Measurements from ENCODE around the gene SBSN. TPM values are rescaled to one million over a fixed set of nuclear protein-coding genes. Genes with fewer than 3 reads are reported as not detected.
A peak's percentile ranks its signal among the peaks of the same experiment; 100 is the strongest.

SBSN gene, protein sequence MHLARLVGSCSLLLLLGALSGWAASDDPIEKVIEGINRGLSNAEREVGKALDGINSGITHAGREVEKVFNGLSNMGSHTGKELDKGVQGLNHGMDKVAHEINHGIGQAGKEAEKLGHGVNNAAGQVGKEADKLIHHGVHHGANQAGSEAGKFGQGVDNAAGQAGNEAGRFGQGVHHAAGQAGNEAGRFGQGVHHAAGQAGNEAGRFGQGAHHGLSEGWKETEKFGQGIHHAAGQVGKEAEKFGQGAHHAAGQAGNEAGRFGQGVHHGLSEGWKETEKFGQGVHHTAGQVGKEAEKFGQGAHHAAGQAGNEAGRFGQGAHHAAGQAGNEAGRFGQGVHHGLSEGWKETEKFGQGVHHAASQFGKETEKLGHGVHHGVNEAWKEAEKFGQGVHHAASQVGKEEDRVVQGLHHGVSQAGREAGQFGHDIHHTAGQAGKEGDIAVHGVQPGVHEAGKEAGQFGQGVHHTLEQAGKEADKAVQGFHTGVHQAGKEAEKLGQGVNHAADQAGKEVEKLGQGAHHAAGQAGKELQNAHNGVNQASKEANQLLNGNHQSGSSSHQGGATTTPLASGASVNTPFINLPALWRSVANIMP
- total RNA-seq (not detected), polyA plus RNA-seq (not detected)

DNA sequence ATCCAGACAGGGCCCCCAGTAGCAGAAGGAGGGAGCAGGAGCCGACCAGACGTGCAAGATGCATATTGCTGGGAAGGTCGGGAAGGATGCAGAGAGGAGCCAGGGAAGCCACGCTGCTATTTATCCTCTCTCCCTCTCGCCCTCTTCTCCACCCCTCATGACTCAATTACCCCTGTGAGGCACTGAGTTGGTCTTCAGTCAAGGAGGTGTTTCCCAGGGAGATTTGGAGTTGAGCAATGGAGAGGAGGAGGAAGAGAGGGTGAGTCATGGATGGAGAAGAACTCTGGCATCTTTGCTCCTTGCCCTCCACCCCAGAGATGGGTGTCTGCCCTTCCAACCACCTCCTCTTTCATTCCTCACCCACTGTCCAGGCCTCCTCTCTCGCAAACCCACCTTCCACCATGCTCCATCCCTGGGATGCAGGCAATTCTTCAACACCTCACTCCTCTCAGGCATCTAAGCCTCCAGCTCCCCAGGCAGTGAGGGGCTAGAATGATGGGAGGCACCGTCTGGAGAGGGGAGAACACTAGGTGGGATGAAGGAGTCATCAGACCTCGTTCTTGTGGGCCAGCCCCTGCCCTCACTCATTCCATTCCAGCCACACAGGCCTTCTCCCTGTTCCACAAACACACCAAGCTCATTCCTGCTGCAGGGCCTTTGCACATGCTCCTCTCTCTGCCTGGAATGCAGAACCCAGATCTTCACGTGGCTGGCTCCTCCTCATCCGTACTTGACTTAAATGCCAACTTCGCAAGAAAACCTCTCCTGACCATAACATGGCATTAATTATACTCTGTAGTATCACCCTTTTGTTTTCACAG, at the start of gene SBSN:
TSS of gene SBSN (minus strand) at position 94 of the 821 bp plus-strand sequence. CDS start at position 64, 30 bp downstream.
- H3K9me3 Mint-ChIP-seq: peaks cover 0 to 2% (median 0%) of the 10 kb centered on the region in 5 donors
- peaks cover 4 to 6% (median 4%) of the 10 kb centered on the region in 3 donors for H3K4me1 Mint-ChIP-seq

DNA sequence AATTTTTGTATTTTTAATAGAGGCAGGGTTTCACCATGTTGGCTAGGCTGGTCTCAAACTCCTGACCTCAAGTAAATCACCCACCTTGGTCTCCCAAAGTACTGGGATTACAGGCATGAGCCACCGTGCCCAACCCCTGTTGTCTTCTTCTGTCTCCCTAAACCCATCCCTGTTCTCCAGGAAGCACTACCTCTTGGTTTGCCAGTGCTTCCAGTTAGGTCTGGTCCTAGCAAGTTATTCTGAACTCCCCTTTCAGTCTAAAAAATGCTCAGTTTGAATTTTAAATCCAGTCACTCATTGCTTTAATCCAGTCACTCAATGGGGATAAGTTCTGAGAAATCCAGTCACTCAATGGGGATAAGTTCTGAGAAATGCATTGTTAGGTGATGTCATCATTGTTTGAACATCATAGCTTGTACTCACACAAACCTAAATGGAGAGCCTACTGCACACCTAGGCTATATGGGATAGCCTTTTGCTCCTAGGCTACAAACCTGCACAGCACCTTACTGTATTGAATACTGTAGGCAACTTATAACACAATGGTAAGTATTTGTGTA, 43.4 kb upstream of the SBSN start:
- Histone ChIP-seq H3K4me1 (ENCODE audit: insufficient read depth, low read length) (no peaks in the 10 kb centered on the region), H3K27ac (ENCODE audit: low read depth, low read length) (no peak overlapping the region), H3K9me3 (ENCODE audit: low read length) (peaks cover 5% of the 10 kb centered on the region), H3K36me3 (ENCODE audit: insufficient read depth, low read length) (no peaks in the 10 kb centered on the region), H3K4me3 (ENCODE audit: low read length) (no peak overlapping the region), H3K27me3 (ENCODE audit: insufficient read depth, low read length, poor library complexity, severe bottlenecking) (no peaks in the 10 kb centered on the region)
- ChIA-PET POLR2A (no interaction called here), CTCF (no interaction called here)
- H3K36me3 Mint-ChIP-seq: peaks cover 0 to 15% (median 0%) of the 10 kb centered on the region in 3 donors
- peaks cover 13 to 48% of the 10 kb centered on the region in 2 donors for H3K27me3 Mint-ChIP-seq
- DNase-seq: no peak
- H3K27ac Mint-ChIP-seq: no peak overlapping the region
- peaks cover 16 to 25% (median 20%) of the 10 kb centered on the region in 5 donors for H3K9me3 Mint-ChIP-seq
- no peak overlapping the region for H3K4me3 Mint-ChIP-seq
- H3K4me1 Mint-ChIP-seq: no peaks in the 10 kb centered on the region

More for the DNA sequence above, at the start of gene SBSN:
- peaks cover 32 to 64% of the 10 kb centered on the region in 2 donors for H3K27me3 Mint-ChIP-seq
- Histone ChIP-seq H3K4me3 (ENCODE audit: low read length) (no peak within 1 kb of the TSS), H3K9me3 (ENCODE audit: low read length) (no peaks in the 10 kb centered on the region), H3K4me1 (ENCODE audit: insufficient read depth, low read length) (peaks cover 2% of the 10 kb centered on the region), H3K27me3 (ENCODE audit: insufficient read depth, low read length, poor library complexity, severe bottlenecking) (no peaks in the 10 kb centered on the region), H3K36me3 (ENCODE audit: insufficient read depth, low read length) (no peaks in the 10 kb centered on the region), H3K27ac (ENCODE audit: low read depth, low read length) (no peak within 1 kb of the TSS)
- H3K27ac Mint-ChIP-seq: no peak within 1 kb of the TSS
- DNase-seq: no peak
- peaks cover 0 to 4% (median 0%) of the 10 kb centered on the region in 3 donors for H3K36me3 Mint-ChIP-seq
- POLR2A ChIA-PET: no interaction called here
- CTCF ChIA-PET: interaction anchor here (1.6 kb wide), 1 partner anchor 33 kb away, joined by 3 read pairs; no protein-coding TSS in a partner anchor
- no peak within 1 kb of the TSS for H3K4me3 Mint-ChIP-seq

DNA sequence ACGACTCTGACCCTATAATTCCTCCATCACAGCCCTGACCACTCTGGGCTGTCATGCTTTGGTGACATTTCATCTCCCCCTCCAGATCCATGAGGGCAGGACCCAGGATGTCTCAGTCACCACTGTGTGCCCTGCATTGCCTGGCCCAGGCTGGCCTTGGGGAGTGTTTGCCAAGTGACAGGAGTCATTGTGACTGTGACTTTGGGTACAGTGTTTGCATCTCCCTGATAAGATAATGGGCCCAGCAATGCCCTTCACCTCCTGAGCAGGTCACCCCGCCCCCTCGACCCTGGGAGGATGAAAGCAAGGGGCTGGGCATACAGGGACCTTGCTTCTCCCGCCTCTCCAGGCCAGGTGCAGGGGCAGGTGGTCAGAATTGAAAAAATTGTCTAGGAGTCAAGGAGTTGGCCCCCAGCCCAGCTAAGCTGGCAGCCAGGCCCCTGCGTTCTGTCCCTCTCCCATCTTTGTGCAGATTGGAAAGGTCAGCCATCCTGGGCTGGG, 41.2 kb upstream of the SBSN start:
- Histone ChIP-seq H3K4me3 (ENCODE audit: low read length) (no peak overlapping the region), H3K4me1 (ENCODE audit: insufficient read depth, low read length) (no peaks in the 10 kb centered on the region), H3K9me3 (ENCODE audit: low read length) (no peaks in the 10 kb centered on the region), H3K27ac (ENCODE audit: low read depth, low read length) (no peak overlapping the region), H3K27me3 (ENCODE audit: insufficient read depth, low read length, poor library complexity, severe bottlenecking) (no peaks in the 10 kb centered on the region), H3K36me3 (ENCODE audit: insufficient read depth, low read length) (no peaks in the 10 kb centered on the region)
- no peak overlapping the region for H3K27ac Mint-ChIP-seq
- H3K27me3 Mint-ChIP-seq: peaks cover 14 to 46% of the 10 kb centered on the region in 2 donors
- no peaks in the 10 kb centered on the region for H3K4me1 Mint-ChIP-seq
- CTCF ChIA-PET: no interaction called here
- POLR2A ChIA-PET: no interaction called here
- peaks cover 0 to 6% (median 4%) of the 10 kb centered on the region in 5 donors for H3K9me3 Mint-ChIP-seq
- no peaks in the 10 kb centered on the region for H3K36me3 Mint-ChIP-seq
- DNase-seq: no peak
- H3K4me3 Mint-ChIP-seq: no peak overlapping the region

DNA sequence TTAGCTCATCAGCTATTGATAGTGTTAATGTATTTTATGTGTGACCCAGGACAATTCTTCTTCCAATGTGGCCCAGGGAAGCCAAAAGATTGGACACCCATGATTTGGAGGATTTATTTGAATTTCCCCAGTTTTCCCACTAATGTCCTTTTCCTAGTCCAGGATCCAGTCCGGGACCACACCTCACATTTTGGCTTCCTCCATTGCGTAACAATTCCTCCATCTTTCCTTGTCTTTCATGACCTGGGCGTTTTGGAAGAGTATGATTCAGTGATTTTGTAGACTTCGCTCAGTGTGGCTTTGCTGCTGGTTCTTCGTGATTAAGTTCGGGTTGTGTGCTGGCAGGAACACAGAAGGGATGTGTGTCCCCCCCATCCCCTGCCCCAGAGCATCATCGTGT, 38.6 kb upstream of the SBSN start:
- Mint-ChIP-seq H3K27ac (no peak overlapping the region), H3K4me1 (no peaks in the 10 kb centered on the region), H3K36me3 (no peaks in the 10 kb centered on the region), H3K4me3 (no peak overlapping the region), H3K27me3 (peaks cover 23 to 50% of the 10 kb centered on the region in 2 donors), H3K9me3 (peaks cover 0 to 4% (median 0%) of the 10 kb centered on the region in 5 donors)
- Histone ChIP-seq H3K9me3 (ENCODE audit: low read length) (no peaks in the 10 kb centered on the region), H3K36me3 (ENCODE audit: insufficient read depth, low read length) (no peaks in the 10 kb centered on the region), H3K27me3 (ENCODE audit: insufficient read depth, low read length, poor library complexity, severe bottlenecking) (no peaks in the 10 kb centered on the region), H3K4me1 (ENCODE audit: insufficient read depth, low read length) (no peaks in the 10 kb centered on the region), H3K27ac (ENCODE audit: low read depth, low read length) (no peak overlapping the region), H3K4me3 (ENCODE audit: low read length) (no peak overlapping the region)
- DNase-seq: no peak
- ChIA-PET CTCF (no interaction called here), POLR2A (no interaction called here)

DNA sequence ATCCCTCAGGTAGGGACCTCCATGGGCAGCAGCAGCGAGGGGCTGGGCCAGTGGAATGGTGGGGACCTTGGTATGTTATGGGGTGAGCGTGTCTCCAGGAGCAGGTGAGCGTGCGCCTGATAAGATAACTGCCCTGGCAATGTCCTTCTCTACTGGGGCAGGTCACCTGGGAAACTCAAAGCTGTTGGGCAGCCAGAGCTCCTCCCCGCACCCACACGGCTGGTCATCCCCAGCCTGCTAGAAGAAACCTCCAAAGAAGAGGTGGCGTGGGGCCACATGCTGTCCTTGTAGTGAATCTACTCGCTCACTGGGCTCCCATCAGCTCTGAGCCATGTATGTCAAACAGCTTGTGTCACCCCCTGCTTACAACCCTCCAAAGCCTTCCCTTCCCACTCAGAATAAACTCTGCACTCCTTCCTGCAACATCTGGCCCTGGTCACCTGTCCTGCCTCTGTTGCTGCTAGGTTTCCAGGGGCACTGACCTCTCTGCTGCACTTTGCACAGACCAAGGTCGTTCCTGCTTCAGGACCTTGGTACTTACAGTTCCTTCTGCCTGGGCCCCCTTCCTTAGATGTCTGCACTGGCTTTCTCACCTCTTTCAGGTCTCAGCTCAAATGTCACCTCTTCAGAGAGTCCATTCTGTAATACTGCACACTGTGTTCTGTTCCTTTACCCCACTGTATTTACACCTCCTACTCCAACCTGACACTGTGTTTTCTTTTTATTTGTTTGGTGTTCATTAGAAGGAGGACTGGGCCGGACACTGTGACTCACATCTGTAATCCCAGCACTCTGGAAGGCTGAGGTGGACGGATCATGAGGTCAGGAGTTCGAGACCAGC, 37.1 kb upstream of the SBSN start:
- H3K27ac Mint-ChIP-seq: peak overlapping the region in 1 of 8 donors; percentile 35

DNA sequence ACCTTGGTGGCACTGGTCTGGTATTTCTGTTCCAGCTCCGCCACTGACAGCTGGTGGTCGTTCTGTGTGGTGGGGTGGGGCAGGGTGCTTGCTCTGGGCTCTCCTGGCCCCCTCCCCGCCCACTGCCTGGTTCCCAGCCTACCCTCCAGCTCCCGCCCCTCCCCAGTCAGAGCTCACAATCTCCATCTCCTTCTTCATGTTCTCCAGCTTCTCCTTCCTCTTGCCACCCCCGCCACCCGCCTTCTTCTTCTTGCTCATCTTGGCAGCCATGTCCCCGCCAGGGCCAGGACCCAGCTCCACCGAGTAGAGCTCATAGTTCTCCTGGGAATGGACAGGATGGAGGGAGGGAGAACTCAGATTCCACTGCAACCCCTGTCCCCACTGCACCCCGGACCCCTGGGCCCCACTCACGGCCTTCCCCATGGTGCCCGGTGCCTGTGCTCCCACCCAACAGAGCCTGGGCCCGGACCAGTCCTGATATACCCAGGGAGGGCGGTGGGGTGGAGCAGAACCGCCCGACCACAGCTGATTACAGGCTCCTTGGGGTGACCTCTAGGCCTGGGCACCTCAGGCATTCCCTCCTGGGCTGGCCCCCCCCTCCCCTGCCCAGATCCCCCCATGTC, 35.2 kb upstream of the SBSN start, which contains the start of gene ATP4A:
TSS of gene ATP4A (minus strand) at position 452 of the 623 bp plus-strand sequence. CDS start at position 423, 29 bp downstream.
- Histone ChIP-seq H3K36me3 (ENCODE audit: insufficient read depth, low read length) (no peaks in the 10 kb centered on the region), H3K27me3 (ENCODE audit: insufficient read depth, low read length, poor library complexity, severe bottlenecking) (peaks cover 11% of the 10 kb centered on the region), H3K4me3 (ENCODE audit: low read length) (no peak within 1 kb of the TSS), H3K27ac (ENCODE audit: low read depth, low read length) (no peak within 1 kb of the TSS), H3K9me3 (ENCODE audit: low read length) (no peaks in the 10 kb centered on the region), H3K4me1 (ENCODE audit: insufficient read depth, low read length) (peaks cover 3% of the 10 kb centered on the region)
- Mint-ChIP-seq H3K27me3 (peaks cover 35 to 60% of the 10 kb centered on the region in 2 donors), H3K4me3 (no peak within 1 kb of the TSS), H3K4me1 (peaks cover 0 to 5% (median 1%) of the 10 kb centered on the region in 3 donors), H3K27ac (no peak within 1 kb of the TSS), H3K9me3 (no peaks in the 10 kb centered on the region), H3K36me3 (no peaks in the 10 kb centered on the region)
- no peak for DNase-seq
- ChIA-PET POLR2A (no interaction called here), CTCF (no interaction called here)

More for the DNA sequence above, 37.1 kb upstream of the SBSN start:
- no peaks in the 10 kb centered on the region for H3K36me3 Mint-ChIP-seq
- H3K4me1 ChIP-seq (ENCODE audit: insufficient read depth, low read length): no peaks in the 10 kb centered on the region
- DNase-seq: no peak
- peaks cover 30 to 55% of the 10 kb centered on the region in 2 donors for H3K27me3 Mint-ChIP-seq
- ChIA-PET CTCF (interaction anchor here (0.6 to 0.7 kb wide), 2 partner anchors 55 to 498 kb away, joined by 3 to 5 read pairs; no protein-coding TSS in a partner anchor), POLR2A (no interaction called here)
- peaks cover 0 to 4% (median 0%) of the 10 kb centered on the region in 5 donors for H3K9me3 Mint-ChIP-seq
- no peak overlapping the region for H3K4me3 Mint-ChIP-seq
- H3K4me3 ChIP-seq (ENCODE audit: low read length): no peak overlapping the region
- H3K36me3 ChIP-seq (ENCODE audit: insufficient read depth, low read length): no peaks in the 10 kb centered on the region
- no peak overlapping the region for H3K27ac ChIP-seq (ENCODE audit: low read depth, low read length)
- H3K4me1 Mint-ChIP-seq: no peaks in the 10 kb centered on the region
- no peaks in the 10 kb centered on the region for H3K9me3 ChIP-seq (ENCODE audit: low read length)
- no peaks in the 10 kb centered on the region for H3K27me3 ChIP-seq (ENCODE audit: insufficient read depth, low read length, poor library complexity, severe bottlenecking)

DNA sequence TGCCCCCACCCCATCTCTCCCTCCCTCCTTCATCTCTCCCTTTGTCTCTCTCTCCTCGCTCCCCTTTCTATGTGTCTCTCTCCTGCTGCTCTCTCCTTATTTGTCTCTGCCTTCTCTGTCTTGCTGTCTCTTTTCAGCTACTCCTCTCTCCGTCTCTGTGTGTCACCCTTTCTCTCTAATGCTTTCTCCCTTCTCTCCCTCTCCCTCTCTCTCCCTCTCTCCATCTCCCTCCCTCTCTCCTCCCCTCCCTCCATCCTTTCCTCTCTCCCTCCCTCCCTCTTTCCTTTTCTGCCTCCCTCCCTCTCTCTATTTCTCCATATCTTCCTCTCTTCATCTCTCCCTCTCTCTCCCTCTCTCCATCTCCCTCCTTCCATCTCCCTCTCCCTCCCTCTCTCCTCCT, 34.7 kb upstream of the SBSN start:
- POLR2A ChIA-PET: no interaction called here
- H3K9me3 Mint-ChIP-seq: no peaks in the 10 kb centered on the region
- Histone ChIP-seq H3K4me3 (ENCODE audit: low read length) (no peak overlapping the region), H3K36me3 (ENCODE audit: insufficient read depth, low read length) (no peaks in the 10 kb centered on the region), H3K27ac (ENCODE audit: low read depth, low read length) (no peak overlapping the region), H3K9me3 (ENCODE audit: low read length) (no peaks in the 10 kb centered on the region), H3K27me3 (ENCODE audit: insufficient read depth, low read length, poor library complexity, severe bottlenecking) (peaks cover 11% of the 10 kb centered on the region), H3K4me1 (ENCODE audit: insufficient read depth, low read length) (peaks cover 8% of the 10 kb centered on the region)
- no peak for DNase-seq
- no peak overlapping the region for H3K4me3 Mint-ChIP-seq
- CTCF ChIA-PET: no interaction called here
- peaks cover 37 to 61% of the 10 kb centered on the region in 2 donors for H3K27me3 Mint-ChIP-seq
- no peaks in the 10 kb centered on the region for H3K36me3 Mint-ChIP-seq
- no peak overlapping the region for H3K27ac Mint-ChIP-seq
- H3K4me1 Mint-ChIP-seq: peaks cover 2 to 8% (median 3%) of the 10 kb centered on the region in 3 donors

All from CD8-positive, alpha-beta memory T cell (primary cell).